Activated B cell treated with CpG ODN at 0.5 μM for 24 hours (primary cell): ENCODE results near the gene KCNQ1. TPM values are rescaled to one million over a fixed set of nuclear protein-coding genes. Genes with fewer than 3 reads are reported as not detected.

Experiments
- ATAC-seq: fragments of 200-7000 bp; cut with Tn5 transposase; one replicate; pipeline ENCODE4 v1.10.0; 2021; ENCODE audit warnings: low read depth, mild to moderate bottlenecking, moderate library complexity
- CTCF ChIA-PET: fragments of 350-600 bp; sonication (Branson Sonifier 250); formaldehyde crosslinking; loops from one replicate; lab custom pipeline; 2021; ENCODE audit warnings: antibody characterized with exemption; lab: Charles Lee
- POLR2A ChIA-PET: fragments of 350-600 bp; sonication (Branson Sonifier 250); formaldehyde crosslinking; loops from one replicate; lab custom pipeline; 2021; ENCODE audit warnings: antibody characterized with exemption; lab: Charles Lee
- DNase-seq: peaks from one replicate; pipeline ENCODE4 v3.0.0; 2022
- H3K27ac Mint-ChIP-seq: one replicate; pipeline ENCODE4 v1.8.0; 2020; ENCODE audit warnings: mixed read lengths
- H3K27me3 Mint-ChIP-seq: one replicate; pipeline ENCODE4 v1.8.0; 2021; ENCODE audit warnings: mixed read lengths
- H3K36me3 Mint-ChIP-seq: one replicate; pipeline ENCODE4 v1.8.0; 2021; ENCODE audit warnings: low read depth, mixed read lengths
- H3K4me1 Mint-ChIP-seq: one replicate; pipeline ENCODE4 v1.8.0; 2021; ENCODE audit warnings: mixed read lengths
- H3K4me3 Mint-ChIP-seq: one replicate; pipeline ENCODE4 v1.8.0; 2020; ENCODE audit warnings: mild to moderate bottlenecking, mixed read lengths
- H3K9me3 Mint-ChIP-seq: one replicate; pipeline ENCODE4 v1.8.0; 2020; ENCODE audit warnings: mixed read lengths
- intact Hi-C: fragments of 100-400 bp; cut with micrococcal nuclease; formaldehyde crosslinking; loops from one replicate; pipeline ENCODE4 v1.15.1; 2024
- total RNA-seq: library from RNA; stranded (reverse); gene quantifications from 2 replicates; pipeline ENCODE4 v1.2.3, GENCODE V29; 2022
- TF ChIP-seq, protein P1 (sequence below): fragments of 200-600 bp; IDR thresholded peaks from one replicate; pipeline ENCODE4 v1.8.0; 2022; ENCODE audit warnings: antibody characterized with exemption, mild to moderate bottlenecking

The KCNQ1 gene
- total RNA-seq, 1 donor from 2014 or later: 6.5 TPM

- ATAC-seq (no peak), DNase-seq (no peak)
- Mint-ChIP-seq H3K27me3 (no peaks in the 10 kb centered on the region), H3K27ac (no peak overlapping the region), H3K4me3 (no peak overlapping the region), H3K36me3 (peaks cover 30% of the 10 kb centered on the region), H3K4me1 (no peaks in the 10 kb centered on the region), H3K9me3 (peaks cover 36% of the 10 kb centered on the region)
- ChIA-PET CTCF (no interaction called here), POLR2A (no interaction called here)
- intact Hi-C loops: no loop called here
- TF ChIP-seq, protein P1, sequence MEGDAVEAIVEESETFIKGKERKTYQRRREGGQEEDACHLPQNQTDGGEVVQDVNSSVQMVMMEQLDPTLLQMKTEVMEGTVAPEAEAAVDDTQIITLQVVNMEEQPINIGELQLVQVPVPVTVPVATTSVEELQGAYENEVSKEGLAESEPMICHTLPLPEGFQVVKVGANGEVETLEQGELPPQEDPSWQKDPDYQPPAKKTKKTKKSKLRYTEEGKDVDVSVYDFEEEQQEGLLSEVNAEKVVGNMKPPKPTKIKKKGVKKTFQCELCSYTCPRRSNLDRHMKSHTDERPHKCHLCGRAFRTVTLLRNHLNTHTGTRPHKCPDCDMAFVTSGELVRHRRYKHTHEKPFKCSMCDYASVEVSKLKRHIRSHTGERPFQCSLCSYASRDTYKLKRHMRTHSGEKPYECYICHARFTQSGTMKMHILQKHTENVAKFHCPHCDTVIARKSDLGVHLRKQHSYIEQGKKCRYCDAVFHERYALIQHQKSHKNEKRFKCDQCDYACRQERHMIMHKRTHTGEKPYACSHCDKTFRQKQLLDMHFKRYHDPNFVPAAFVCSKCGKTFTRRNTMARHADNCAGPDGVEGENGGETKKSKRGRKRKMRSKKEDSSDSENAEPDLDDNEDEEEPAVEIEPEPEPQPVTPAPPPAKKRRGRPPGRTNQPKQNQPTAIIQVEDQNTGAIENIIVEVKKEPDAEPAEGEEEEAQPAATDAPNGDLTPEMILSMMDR: no peak
These were observed 380.6 kb downstream of the KCNQ1 start for GRCh38 chr11:2825261-2825888.

- peaks cover 26% of the 10 kb centered on the region for H3K36me3 Mint-ChIP-seq
- intact Hi-C loops: no loop called here
These were observed 381.3 kb downstream of the KCNQ1 start for GRCh38 chr11:2825889-2826678.

DNA sequence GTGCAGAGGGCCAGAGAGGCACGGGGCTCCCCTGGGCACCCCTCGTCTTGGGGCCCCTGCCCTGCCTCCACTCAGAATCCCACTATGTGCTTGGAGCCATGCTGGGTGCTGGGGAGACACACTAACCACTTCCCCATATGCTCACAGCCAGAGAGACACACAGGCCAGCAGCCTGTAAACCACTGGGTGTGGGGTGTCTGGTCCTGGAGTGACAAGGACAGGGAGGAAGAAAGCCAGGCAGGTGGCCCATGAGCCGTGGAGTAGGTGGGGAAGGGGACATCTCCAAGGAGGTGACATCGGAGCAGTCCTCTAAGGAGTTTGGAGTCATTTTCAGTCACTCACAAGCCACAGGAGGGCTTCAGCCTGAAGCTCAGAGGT lies 381.9 kb downstream of the KCNQ1 start:
- no peak for DNase-seq
- Mint-ChIP-seq H3K36me3 (peaks cover 24% of the 10 kb centered on the region), H3K27me3 (no peaks in the 10 kb centered on the region), H3K27ac (no peak overlapping the region), H3K4me1 (no peaks in the 10 kb centered on the region), H3K9me3 (peaks cover 34% of the 10 kb centered on the region), H3K4me3 (no peak overlapping the region)
- TF ChIP-seq, protein P1: no peak
- no peak for ATAC-seq
- ChIA-PET POLR2A (no interaction called here), CTCF (no interaction called here)
- intact Hi-C loops: no loop called here

More at GRCh38 chr11:2825889-2826678, 381.3 kb downstream of the KCNQ1 start:
- TF ChIP-seq, protein P1: no peak
- ChIA-PET POLR2A (no interaction called here), CTCF (no interaction called here)
- Mint-ChIP-seq H3K27ac (no peak overlapping the region), H3K9me3 (peaks cover 36% of the 10 kb centered on the region), H3K4me3 (no peak overlapping the region), H3K4me1 (no peaks in the 10 kb centered on the region), H3K27me3 (no peaks in the 10 kb centered on the region)
- DNase-seq (no peak), ATAC-seq (no peak)

- Mint-ChIP-seq H3K4me1 (no peaks in the 10 kb centered on the region), H3K36me3 (peaks cover 20% of the 10 kb centered on the region), H3K9me3 (peaks cover 31% of the 10 kb centered on the region), H3K27me3 (no peaks in the 10 kb centered on the region), H3K27ac (no peak overlapping the region), H3K4me3 (no peak overlapping the region)
- ChIA-PET POLR2A (no interaction called here), CTCF (no interaction called here)
- TF ChIP-seq, protein P1: no peak
- no peak for ATAC-seq
- DNase-seq: no peak
- intact Hi-C loops: no loop called here
These were observed 382.4 kb downstream of the KCNQ1 start for GRCh38 chr11:2827256-2827655.

DNA sequence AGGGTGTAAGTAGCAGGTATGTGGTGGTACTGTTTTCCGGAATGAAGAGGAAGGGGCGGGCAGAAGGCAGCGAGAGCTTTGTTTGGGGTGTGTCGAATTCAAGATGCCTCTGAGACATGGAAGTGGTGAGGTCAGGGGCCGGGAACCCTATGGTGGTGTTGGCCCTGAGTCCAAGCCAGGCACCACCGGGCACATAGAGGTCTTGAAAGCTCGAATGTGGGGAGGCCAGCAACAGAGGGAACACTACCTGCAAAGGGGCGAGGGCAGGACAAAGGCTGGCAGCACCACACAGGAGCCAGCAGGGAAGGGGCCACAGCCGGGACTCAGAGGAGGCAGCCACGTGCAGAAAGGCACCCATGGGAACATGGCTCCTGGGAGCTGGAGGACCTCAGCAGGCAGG lies 383.0 kb downstream of the KCNQ1 start:
- intact Hi-C loops: no loop called here
- Mint-ChIP-seq H3K9me3 (peaks cover 27% of the 10 kb centered on the region), H3K36me3 (peaks cover 15% of the 10 kb centered on the region), H3K27ac (no peak overlapping the region), H3K4me1 (no peaks in the 10 kb centered on the region), H3K27me3 (no peaks in the 10 kb centered on the region), H3K4me3 (no peak overlapping the region)
- POLR2A ChIA-PET: no interaction called here
- no peak for ATAC-seq
- CTCF ChIA-PET: no interaction called here
- TF ChIP-seq, protein P1: no peak
- DNase-seq: no peak
